Neural progenitor cell (in vitro differentiated cells): Measurements from ENCODE around the gene ZNF536. TPM values are rescaled to one million over a fixed set of nuclear protein-coding genes. Genes with fewer than 3 reads are reported as not detected.

Source experiments
- DNase-seq: peaks from one replicate; pipeline ENCODE4 v3.0.0-alpha.2; 2016; ENCODE audit warnings: low spot score
- H2AFZ ChIP-seq: fragments of 200-600 bp; sonication (generic); replicated peaks from 2 replicates; pipeline ENCODE4 v1.6.1; 2016; ENCODE audit warnings: antibody characterized with exemption
- H3F3A ChIP-seq: fragments of 200-600 bp; sonication (generic); 2 replicates; pipeline ENCODE4 v1.6.1; 2016; ENCODE audit warnings: antibody characterized with exemption, low read depth
- H3K27ac ChIP-seq: fragments of 200-600 bp; sonication (generic); 2 replicates; pipeline ENCODE4 v1.5.1; 2016; ENCODE audit warnings: mild to moderate bottlenecking
- H3K27me3 ChIP-seq: fragments of 200-600 bp; sonication (generic); 2 replicates; pipeline ENCODE4 v1.6.1; 2016; ENCODE audit warnings: mild to moderate bottlenecking, moderate library complexity
- H3K36me3 ChIP-seq: fragments of 200-600 bp; sonication (generic); 2 replicates; pipeline ENCODE4 v1.5.1; 2016
- H3K4me1 ChIP-seq: fragments of 200-600 bp; sonication (generic); 2 replicates; pipeline ENCODE4 v1.6.1; 2016; ENCODE audit warnings: mixed run types
- H3K4me2 ChIP-seq: fragments of 200-600 bp; sonication (generic); 2 replicates; pipeline ENCODE4 v1.6.1; 2016
- H3K4me3 ChIP-seq: fragments of 200-600 bp; sonication (generic); 2 replicates; pipeline ENCODE4 v1.5.1; 2016
- H3K79me2 ChIP-seq: fragments of 200-600 bp; sonication (generic); 2 replicates; pipeline ENCODE4 v1.6.1; 2016; ENCODE audit warnings: low read depth
- H3K9ac ChIP-seq: fragments of 200-600 bp; sonication (generic); 2 replicates; pipeline ENCODE4 v1.6.1; 2016
- H3K9me3 ChIP-seq: fragments of 200-600 bp; sonication (generic); 2 replicates; pipeline ENCODE4 v1.5.1; 2016; ENCODE audit warnings: low read depth
- H4K20me1 ChIP-seq: fragments of 200-600 bp; sonication (generic); 2 replicates; pipeline ENCODE4 v1.6.1; 2016; ENCODE audit warnings: low read depth
- H3K27ac Mint-ChIP-seq: 3 replicates; pipeline ENCODE4 v1.8.0; 2021; ENCODE audit warnings: mixed read lengths
- H3K27me3 Mint-ChIP-seq: 2 replicates; pipeline ENCODE4 v1.8.0; 2022; ENCODE audit warnings: low read depth, mild to moderate bottlenecking, inconsistent platforms, moderate library complexity, mixed read lengths; ENCODE audit not compliant: insufficient read depth
- H3K36me3 Mint-ChIP-seq: 3 replicates; pipeline ENCODE4 v1.8.0; 2021; ENCODE audit warnings: mixed read lengths
- H3K4me1 Mint-ChIP-seq: 3 replicates; pipeline ENCODE4 v1.8.0; 2021; ENCODE audit warnings: mixed read lengths
- H3K4me3 Mint-ChIP-seq: 3 replicates; pipeline ENCODE4 v1.8.0; 2021; ENCODE audit warnings: mild to moderate bottlenecking, moderate library complexity, mixed read lengths
- H3K9me3 Mint-ChIP-seq: 3 replicates; pipeline ENCODE4 v1.8.0; 2020; ENCODE audit warnings: mixed read lengths
- CTCF ChIP-seq: fragments of 200-600 bp; sonication (generic); IDR thresholded peaks from 2 replicates; pipeline ENCODE4 v1.5.1; 2017; ENCODE audit warnings: antibody characterized with exemption, mild to moderate bottlenecking
- EZH2 ChIP-seq: fragments of 200-600 bp; sonication (generic); IDR thresholded peaks from 2 replicates; pipeline ENCODE4 v1.6.1; 2017; ENCODE audit warnings: antibody characterized with exemption, mild to moderate bottlenecking, moderate library complexity
- EZH2phosphoT487 ChIP-seq: fragments of 200-600 bp; sonication (generic); IDR thresholded peaks from 2 replicates; pipeline ENCODE4 v1.6.1; 2017; ENCODE audit warnings: antibody characterized with exemption
- total RNA-seq: library from RNA; depleted of rRNA; stranded (reverse); fragments of >200 nt; gene quantifications from 2 replicates; pipeline ENCODE4 v1.2.3, GENCODE V29; 2015; ENCODE audit warnings: low replicate concordance

ZNF536 gene
- total RNA-seq, 1 donor from 2014 or later: 0.24 TPM

- Histone ChIP-seq H3K4me1 (no peaks in the 10 kb centered on the region), H3K9ac (no peak overlapping the region), H3K9me3 (no peaks in the 10 kb centered on the region), H3K36me3 (no peaks in the 10 kb centered on the region), H3K4me3 (no peak overlapping the region), H3K4me2 (no peak overlapping the region), H3F3A (no peaks in the 10 kb centered on the region), H3K79me2 (no peaks in the 10 kb centered on the region), H2AFZ (no peak overlapping the region), H3K27ac (no peak overlapping the region), H4K20me1 (no peaks in the 10 kb centered on the region), H3K27me3 (no peaks in the 10 kb centered on the region)
- Mint-ChIP-seq H3K27ac (no peak overlapping the region), H3K9me3 (no peaks in the 10 kb centered on the region), H3K4me3 (no peak overlapping the region), H3K4me1 (no peaks in the 10 kb centered on the region), H3K36me3 (peaks cover under 1% of the 10 kb centered on the region), H3K27me3 (peaks cover 2% of the 10 kb centered on the region)
- peak; percentile 34 for DNase-seq
- TF ChIP-seq CTCF (peak; percentile 52), EZH2phosphoT487 (no peak)
Measured at GRCh38 chr19:30437869-30438268, 65.7 kb downstream of the ZNF536 start.

GRCh38 chr19:30439310-30439709, 67.1 kb downstream of the ZNF536 start:
- Histone ChIP-seq H2AFZ (no peak overlapping the region), H3K4me1 (no peaks in the 10 kb centered on the region), H3K9ac (no peak overlapping the region), H3K4me2 (no peak overlapping the region), H3K27me3 (no peaks in the 10 kb centered on the region), H3K36me3 (no peaks in the 10 kb centered on the region), H4K20me1 (no peaks in the 10 kb centered on the region), H3K79me2 (no peaks in the 10 kb centered on the region), H3K9me3 (no peaks in the 10 kb centered on the region), H3K27ac (no peak overlapping the region), H3F3A (no peaks in the 10 kb centered on the region), H3K4me3 (no peak overlapping the region)
- H3K27me3 Mint-ChIP-seq: peaks cover 2% of the 10 kb centered on the region
- no peaks in the 10 kb centered on the region for H3K4me1 Mint-ChIP-seq
- no peak for DNase-seq
- no peaks in the 10 kb centered on the region for H3K9me3 Mint-ChIP-seq
- TF ChIP-seq EZH2phosphoT487: no peak
- TF ChIP-seq EZH2: no peak
- TF ChIP-seq CTCF: no peak
- H3K27ac Mint-ChIP-seq: no peak overlapping the region
- peaks cover 4% of the 10 kb centered on the region for H3K36me3 Mint-ChIP-seq
- H3K4me3 Mint-ChIP-seq: no peak overlapping the region

GRCh38 chr19:30441011-30441410, 68.8 kb downstream of the ZNF536 start:
- Histone ChIP-seq H3K9me3 (no peaks in the 10 kb centered on the region), H3K27me3 (no peaks in the 10 kb centered on the region), H3K79me2 (no peaks in the 10 kb centered on the region), H3K9ac (no peak overlapping the region), H3K27ac (no peak overlapping the region), H3K4me3 (no peak overlapping the region), H3K4me1 (no peaks in the 10 kb centered on the region), H3K4me2 (no peak overlapping the region), H3K36me3 (no peaks in the 10 kb centered on the region), H2AFZ (no peak overlapping the region), H3F3A (no peaks in the 10 kb centered on the region), H4K20me1 (no peaks in the 10 kb centered on the region)
- H3K4me1 Mint-ChIP-seq: no peaks in the 10 kb centered on the region
- no peak for TF ChIP-seq CTCF
- no peak for TF ChIP-seq EZH2phosphoT487
- no peak for TF ChIP-seq EZH2
- no peak overlapping the region for H3K27ac Mint-ChIP-seq
- no peaks in the 10 kb centered on the region for H3K9me3 Mint-ChIP-seq
- H3K27me3 Mint-ChIP-seq: peaks cover 2% of the 10 kb centered on the region
- DNase-seq: no peak
- no peak overlapping the region for H3K4me3 Mint-ChIP-seq
- H3K36me3 Mint-ChIP-seq: peaks cover 4% of the 10 kb centered on the region
